ENCODE results near the gene MAP1B. TPM values are rescaled to one million over a fixed set of nuclear protein-coding genes. Genes with fewer than 3 reads are reported as not detected.

The MAP1B gene
- total and polyA plus RNA-seq, 2 of the 4 experiments (the other 2 are of a cell fraction), result 41.1 to 183 TPM

- dilution Hi-C loops (cut with HindIII; ENCODE audit: low sequenced_read_pairs, unreplicated experiment), result no loop called here
- Histone ChIP-seq H2BK20ac (ENCODE audit: low read depth, low read length) (no peak overlapping the region), H4K20me1 (ENCODE audit: insufficient read depth, low read length) (no peaks in the 10 kb centered on the region), H3K4me2 (ENCODE audit: low read depth, low read length) (no peak overlapping the region), H2AFZ (replicated peaks; ENCODE audit: low read length, poor library complexity) (no peak overlapping the region), H3K23ac (ENCODE audit: low read depth, low read length) (no peak overlapping the region), H2AK5ac (ENCODE audit: low read depth, low read length) (no peak overlapping the region), H2BK15ac (ENCODE audit: low read depth, low read length) (no peak overlapping the region), H3K4me1 (ENCODE audit: control insufficient read depth, insufficient read depth, low read length) (no peaks in the 10 kb centered on the region), H3K9ac (ENCODE audit: low read depth, low read length) (no peak overlapping the region), H4K91ac (ENCODE audit: insufficient read depth, low read depth, low read length) (no peak overlapping the region), H3K4ac (ENCODE audit: low read depth, low read length) (no peak overlapping the region), H3K27ac (ENCODE audit: insufficient read depth, low read length) (no peak overlapping the region), H3K36me3 (ENCODE audit: control insufficient read depth, insufficient read depth, low read length) (no peaks in the 10 kb centered on the region), H3K14ac (replicated peaks; ENCODE audit: low read depth, low read length) (no peak overlapping the region), H3K9me3 (ENCODE audit: control insufficient read depth, insufficient read depth, low read length) (no peaks in the 10 kb centered on the region), H4K8ac (ENCODE audit: low read depth in 2 of 2, low read length in 2 of 2) (no peak overlapping the region), H4K5ac (ENCODE audit: low read depth, low read length) (no peak overlapping the region), H3K27me3 (ENCODE audit: control insufficient read depth, insufficient read depth, low read length) (no peaks in the 10 kb centered on the region), H2AK9ac (replicated peaks; ENCODE audit: low read depth, low read length, poor library complexity) (no peak overlapping the region), H2BK5ac (ENCODE audit: low read depth, low read length, poor library complexity, severe bottlenecking) (no peak overlapping the region), H2BK120ac (ENCODE audit: low read depth, low read length) (no peak overlapping the region), H3K4me3 (ENCODE audit: insufficient read depth, low read depth, low read length) (no peak overlapping the region), H3K18ac (ENCODE audit: low read depth, low read length) (no peak overlapping the region), H3K56ac (ENCODE audit: extremely low read depth, insufficient read depth, low read length) (no peak overlapping the region), H3K79me1 (ENCODE audit: low read depth in 1 of 2, low read length in 2 of 2) (no peaks in the 10 kb centered on the region), H3K9me1 (ENCODE audit: insufficient read depth, low read length) (no peaks in the 10 kb centered on the region)
- POLR2A ChIA-PET (ENCODE audit: unreplicated experiment), result no interaction called here
- no TSS peak for BruUV-seq (replicated peaks)
- CTCF ChIA-PET, result no interaction called here
- peak; percentile 67 for DNase-seq
- intact Hi-C loops (cut with micrococcal nuclease), result no loop called here
- in situ Hi-C loops (cut with MboI; ENCODE audit: low sequenced_read_pairs), result no loop called here
- peak; percentile 63 for ATAC-seq (ENCODE audit: low read depth)
- TF ChIP-seq CEBPB (IDR thresholded peaks at IDR 0.05; ENCODE audit: low read depth, low read length) (peak; percentile 44), NFE2L2 (IDR thresholded peaks at IDR 0.05; ENCODE audit: low read depth, low read length) (no peak), MXI1 (IDR thresholded peaks at IDR 0.05; ENCODE audit: borderline replicate concordance, low read depth, low read length) (no peak), FOS (IDR thresholded peaks at IDR 0.05; ENCODE audit: low read depth, low read length) (peak; percentile 53)
These were observed 14.1 kb upstream of the MAP1B start for GRCh38 chr5:72093217-72093616.
